Measurements from ENCODE around the gene NT5C1B.

DNA sequence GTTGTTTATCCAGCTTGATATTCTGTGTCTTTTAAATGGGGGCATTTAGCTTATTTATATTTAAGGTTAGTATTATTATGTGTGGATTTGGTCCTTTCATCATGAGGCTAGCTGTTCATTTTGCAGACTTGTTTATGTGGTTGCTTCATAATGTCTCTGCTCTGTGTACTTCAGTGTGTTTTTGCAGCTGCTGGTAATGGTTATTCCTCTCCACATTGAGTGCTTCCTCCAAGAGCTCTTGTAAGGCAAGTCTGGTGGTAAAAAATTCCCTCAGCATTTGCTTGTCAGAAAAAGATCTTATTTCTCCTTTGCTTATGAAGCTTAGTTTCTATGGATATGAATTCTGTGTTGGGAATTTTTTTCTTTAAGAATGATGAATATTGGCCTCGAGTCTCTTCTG, 47.8 kb upstream of the NT5C1B start:
- TF ChIP-seq POLR2AphosphoS5 (IDR thresholded peaks at IDR 0.05) (no peak), POLR2A (IDR thresholded peaks at IDR 0.05) (no peak)
